ENCODE measurements around the gene TRAK2.
"Not testable (repeated sequence)": the region's sequence is repeated elsewhere in the genome, so short reads cannot be mapped to it uniquely, and the experiment has no call there.

DNA sequence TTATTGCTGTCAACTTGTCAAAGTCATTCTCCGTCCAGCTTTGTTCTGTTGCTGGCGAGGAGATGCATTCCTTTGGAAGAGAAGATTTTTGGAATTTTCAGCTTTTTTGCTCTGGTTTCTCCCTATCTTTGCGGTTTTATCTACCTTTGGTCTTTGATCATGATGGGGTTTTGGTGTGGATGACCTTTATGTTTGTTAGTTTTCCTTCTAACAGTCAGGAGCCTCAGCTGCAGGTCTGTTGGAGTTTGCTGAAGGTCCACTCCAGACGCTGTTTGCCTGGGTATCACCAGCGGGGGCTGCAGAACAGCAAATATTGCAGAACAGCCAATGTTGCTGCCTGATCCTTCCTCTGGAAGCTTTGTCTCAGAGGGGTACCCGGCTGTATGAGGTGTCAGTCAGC, 21.4 kb downstream of the TRAK2 start:
- TF ChIP-seq, protein P1, sequence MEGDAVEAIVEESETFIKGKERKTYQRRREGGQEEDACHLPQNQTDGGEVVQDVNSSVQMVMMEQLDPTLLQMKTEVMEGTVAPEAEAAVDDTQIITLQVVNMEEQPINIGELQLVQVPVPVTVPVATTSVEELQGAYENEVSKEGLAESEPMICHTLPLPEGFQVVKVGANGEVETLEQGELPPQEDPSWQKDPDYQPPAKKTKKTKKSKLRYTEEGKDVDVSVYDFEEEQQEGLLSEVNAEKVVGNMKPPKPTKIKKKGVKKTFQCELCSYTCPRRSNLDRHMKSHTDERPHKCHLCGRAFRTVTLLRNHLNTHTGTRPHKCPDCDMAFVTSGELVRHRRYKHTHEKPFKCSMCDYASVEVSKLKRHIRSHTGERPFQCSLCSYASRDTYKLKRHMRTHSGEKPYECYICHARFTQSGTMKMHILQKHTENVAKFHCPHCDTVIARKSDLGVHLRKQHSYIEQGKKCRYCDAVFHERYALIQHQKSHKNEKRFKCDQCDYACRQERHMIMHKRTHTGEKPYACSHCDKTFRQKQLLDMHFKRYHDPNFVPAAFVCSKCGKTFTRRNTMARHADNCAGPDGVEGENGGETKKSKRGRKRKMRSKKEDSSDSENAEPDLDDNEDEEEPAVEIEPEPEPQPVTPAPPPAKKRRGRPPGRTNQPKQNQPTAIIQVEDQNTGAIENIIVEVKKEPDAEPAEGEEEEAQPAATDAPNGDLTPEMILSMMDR (conservative IDR thresholded peaks at IDR 0.05 in 1 of 2, IDR thresholded peaks at IDR 0.05 in 1 of 2; ENCODE audit: low read depth in 1 of 2, low read length in 2 of 2) = not testable (repeated sequence)
- TF ChIP-seq EZH2 (IDR thresholded peaks at IDR 0.05; ENCODE audit: low read length, missing control alignments) = not testable (repeated sequence)

Data from fibroblast of lung (primary cell).